Sigmoid colon (tissue), 7 donors: Measurements from ENCODE around the gene LPIN2. TPM values are rescaled to one million over a fixed set of nuclear protein-coding genes. Genes with fewer than 3 reads are reported as not detected.

Experiments used
- DNase-seq: peaks from one replicate; pipeline ENCODE4 v3.0.0-alpha.2; 2019
- H3K27ac ChIP-seq, 4 donors: fragments of 200-600 bp; sonication (generic); one replicate each; pipeline ENCODE4 v1.5.1; 2016 to 2019; ENCODE audit warnings: mild to moderate bottlenecking in 1 of 4
- H3K27me3 ChIP-seq, 3 donors: fragments of 200-600 bp; sonication (generic); one replicate each; pipeline ENCODE4 v1.5.1; 2019; ENCODE audit warnings: mild to moderate bottlenecking in 1 of 3
- H3K36me3 ChIP-seq, 4 donors: fragments of 200-600 bp; sonication (generic); one replicate each; pipeline ENCODE4 v1.5.1; 2016 to 2019
- H3K4me1 ChIP-seq, 4 donors: fragments of 200-600 bp; sonication (generic); one replicate each; pipeline ENCODE4 v1.5.1; 2017 to 2019
- H3K4me3 ChIP-seq, 4 donors: fragments of 200-600 bp; sonication (generic); one replicate each; pipeline ENCODE4 v1.5.1; 2017 to 2019; ENCODE audit warnings: mild to moderate bottlenecking in 2 of 4, moderate library complexity in 1 of 4
- H3K9me3 ChIP-seq, 4 donors: fragments of 200-600 bp in 3 of 4; sonication (generic) in 3 of 4; one replicate each; pipeline versions ENCODE4 v1.5.1 to v1.6.1; 2013 to 2019
- EP300 ChIP-seq, 4 donors: sonication (generic); formaldehyde crosslinking; IDR thresholded peaks; one replicate each; pipeline ENCODE4 v1.6.1; 2017; ENCODE audit warnings: antibody characterized with exemption in 4 of 4
- POLR2A ChIP-seq, 2 donors: fragments of 450-650 bp; IDR thresholded peaks; one replicate each; pipeline ENCODE4 v1.6.1; 2016; ENCODE audit warnings: antibody characterized with exemption in 2 of 2, mild to moderate bottlenecking in 2 of 2, moderate library complexity in 2 of 2
- POLR2AphosphoS5 ChIP-seq, 4 donors: sonication (generic); formaldehyde crosslinking; IDR thresholded peaks; one replicate each; pipeline ENCODE4 v1.6.1; 2017; ENCODE audit warnings: antibody characterized with exemption in 4 of 4
- WGBS, 2 donors: extraction: QIAGEN DNeasy Blood & Tissue Kit; methylation state at CpG; one replicate each; pipeline ENCODE4 v1.1.7; 2013; 5-methylcytosine and 5-hydroxymethylcytosine counted together
- intact Hi-C: fragments of 100-400 bp; cut with DNase I; formaldehyde crosslinking; loops from one replicate; pipeline ENCODE4 v1.15.1; 2023
- polyA plus RNA-seq, 3 donors: library from polyadenylated mRNA; stranded (reverse); fragments of 200-250 nt; gene quantifications; one replicate each; pipeline ENCODE4 v1.2.3, GENCODE V29; 2013
- total RNA-seq, 4 donors: library from RNA; depleted of rRNA; stranded (reverse); fragments of >200 nt; gene quantifications; one replicate each; pipeline ENCODE4 v1.1.0, GENCODE V29; 2016
- TF ChIP-seq, protein P1 (sequence below), 4 experiments: fragments of 450-650 bp in 3 of 4; fragments of 200-600 bp in 1 of 4; IDR thresholded peaks; one replicate each; pipeline ENCODE4 v1.5.1; 2016 to 2019; ENCODE audit warnings: antibody characterized with exemption in 4 of 4, mild to moderate bottlenecking in 3 of 4, moderate library complexity in 2 of 4
- donor health status: healthy with polysubstance abuse.
- donor health status: Bipolar disorder and iron deficiency.
- donor health status: healthy.

Gene LPIN2
- total and polyA plus RNA-seq, 7 donors = 13.6 to 34.9 (median 20.4) TPM

DNA sequence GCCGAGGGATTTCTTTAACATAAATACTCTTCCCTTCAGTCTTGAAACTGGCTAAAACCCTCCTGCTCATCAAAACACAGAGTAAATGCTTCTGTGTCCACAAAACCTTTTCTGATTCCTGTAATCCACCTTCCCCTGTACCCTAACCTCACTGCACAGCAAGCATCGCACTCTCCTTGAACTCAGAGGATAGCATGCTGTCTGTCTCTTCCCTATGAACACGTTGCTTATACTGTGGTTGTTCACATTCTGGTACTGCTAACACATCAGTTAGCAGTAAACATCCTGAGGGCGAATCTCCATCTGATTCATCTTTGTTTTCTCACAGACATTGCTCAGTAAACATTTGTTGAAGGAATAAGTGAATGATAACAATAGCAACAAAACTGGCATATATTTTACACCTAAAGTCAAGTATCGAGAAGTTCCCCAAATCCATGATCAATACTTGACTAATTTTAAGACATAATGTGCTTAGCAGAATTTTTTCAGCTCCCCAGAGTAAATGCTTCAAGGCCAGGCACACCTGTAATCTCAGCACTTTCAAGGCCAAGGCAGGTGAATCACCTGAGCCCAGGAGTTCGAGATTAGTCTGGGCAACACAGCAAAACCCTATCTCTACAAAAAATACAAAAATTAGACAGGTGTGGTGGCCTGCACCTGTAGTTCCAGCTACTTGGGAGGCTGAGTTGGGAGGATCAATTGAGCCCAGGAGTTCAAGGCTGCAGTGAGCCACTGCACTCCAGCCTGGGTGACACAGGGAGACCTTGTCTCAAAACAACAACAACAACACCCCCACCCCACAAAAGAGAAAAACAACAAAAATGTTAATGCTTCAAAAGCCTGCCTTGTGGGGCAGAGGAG, 45.6 kb upstream of the LPIN2 start:
- intact Hi-C loops = no loop called here
- TF ChIP-seq EP300 (IDR thresholded peaks at IDR 0.05) (no peak), POLR2A (IDR thresholded peaks at IDR 0.05) (no peak), POLR2AphosphoS5 (IDR thresholded peaks at IDR 0.05) (no peak)
- TF ChIP-seq, protein P1, sequence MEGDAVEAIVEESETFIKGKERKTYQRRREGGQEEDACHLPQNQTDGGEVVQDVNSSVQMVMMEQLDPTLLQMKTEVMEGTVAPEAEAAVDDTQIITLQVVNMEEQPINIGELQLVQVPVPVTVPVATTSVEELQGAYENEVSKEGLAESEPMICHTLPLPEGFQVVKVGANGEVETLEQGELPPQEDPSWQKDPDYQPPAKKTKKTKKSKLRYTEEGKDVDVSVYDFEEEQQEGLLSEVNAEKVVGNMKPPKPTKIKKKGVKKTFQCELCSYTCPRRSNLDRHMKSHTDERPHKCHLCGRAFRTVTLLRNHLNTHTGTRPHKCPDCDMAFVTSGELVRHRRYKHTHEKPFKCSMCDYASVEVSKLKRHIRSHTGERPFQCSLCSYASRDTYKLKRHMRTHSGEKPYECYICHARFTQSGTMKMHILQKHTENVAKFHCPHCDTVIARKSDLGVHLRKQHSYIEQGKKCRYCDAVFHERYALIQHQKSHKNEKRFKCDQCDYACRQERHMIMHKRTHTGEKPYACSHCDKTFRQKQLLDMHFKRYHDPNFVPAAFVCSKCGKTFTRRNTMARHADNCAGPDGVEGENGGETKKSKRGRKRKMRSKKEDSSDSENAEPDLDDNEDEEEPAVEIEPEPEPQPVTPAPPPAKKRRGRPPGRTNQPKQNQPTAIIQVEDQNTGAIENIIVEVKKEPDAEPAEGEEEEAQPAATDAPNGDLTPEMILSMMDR (IDR thresholded peaks at IDR 0.05) = no peak
- no peaks in the 10 kb centered on the region for H3K36me3 ChIP-seq
- DNase-seq = no peak
- 66 to 73% methylated on average over 6 of the region's 6 CpGs for WGBS, 2 donors
- H3K27ac ChIP-seq = no peak overlapping the region
- H3K4me3 ChIP-seq = no peak overlapping the region
- peaks cover 0 to 18% (median 10%) of the 10 kb centered on the region in 4 donors for H3K4me1 ChIP-seq
- H3K9me3 ChIP-seq = no peaks in the 10 kb centered on the region
- H3K27me3 ChIP-seq = no peaks in the 10 kb centered on the region

DNA sequence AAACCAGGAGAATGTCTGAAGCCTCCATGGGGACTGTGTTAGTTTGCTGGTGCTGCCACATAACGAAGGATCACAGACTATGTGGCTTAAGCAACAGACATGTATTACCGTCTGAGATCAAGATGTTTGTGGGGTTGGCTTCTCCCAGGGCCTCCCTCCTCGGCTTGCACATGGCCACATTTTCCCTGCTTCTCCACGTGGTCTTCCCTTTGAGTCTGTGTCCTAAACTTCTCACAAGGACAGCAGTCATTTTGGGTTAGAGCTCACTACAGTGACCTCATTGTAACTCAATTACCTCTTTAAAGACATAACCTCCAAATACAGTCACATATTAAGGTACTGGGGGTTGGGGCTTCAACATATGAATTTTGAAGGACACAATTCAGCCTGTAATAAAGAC, 44.6 kb upstream of the LPIN2 start:
- no peak for TF ChIP-seq POLR2A (IDR thresholded peaks at IDR 0.05)
- TF ChIP-seq POLR2AphosphoS5 (IDR thresholded peaks at IDR 0.05) = no peak
- TF ChIP-seq, protein P1 (IDR thresholded peaks at IDR 0.05) = no peak
- no peak for TF ChIP-seq EP300 (IDR thresholded peaks at IDR 0.05)
- Histone ChIP-seq H3K27ac (no peak overlapping the region), H3K4me1 (peaks cover 0 to 9% (median 4%) of the 10 kb centered on the region in 4 donors), H3K9me3 (no peaks in the 10 kb centered on the region), H3K36me3 (no peaks in the 10 kb centered on the region), H3K27me3 (no peaks in the 10 kb centered on the region), H3K4me3 (no peak overlapping the region)
- DNase-seq = no peak
- intact Hi-C loops = no loop called here
- 78 to 88% methylated on average over 4 of the region's 4 CpGs for WGBS, 2 donors

DNA sequence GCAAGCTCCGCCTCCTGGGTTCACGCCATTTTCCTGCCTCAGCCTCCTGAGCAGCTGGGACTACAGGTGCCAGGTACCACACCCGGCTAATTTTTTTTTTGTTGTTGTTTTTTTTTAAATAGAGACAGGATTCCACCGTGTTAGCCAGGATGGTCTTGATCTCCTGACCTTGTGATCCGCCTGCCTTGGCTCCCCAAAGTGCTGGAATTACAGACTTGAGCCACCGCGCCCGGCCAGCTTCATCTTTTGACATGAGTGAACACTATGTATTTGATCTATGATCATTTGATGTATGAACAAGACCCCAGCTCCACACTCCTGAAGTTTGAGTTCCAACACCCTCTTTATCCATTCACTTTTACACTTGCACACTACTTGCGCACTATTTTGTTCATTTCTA, 43.4 kb upstream of the LPIN2 start:
- H3K27ac ChIP-seq = no peak overlapping the region
- no peaks in the 10 kb centered on the region for H3K36me3 ChIP-seq
- H3K4me3 ChIP-seq = no peak overlapping the region
- WGBS, 2 donors = 60 to 68% methylated on average over 9 of the region's 9 CpGs
- no peaks in the 10 kb centered on the region for H3K9me3 ChIP-seq
- TF ChIP-seq, protein P1 (IDR thresholded peaks at IDR 0.05) = no peak
- no peak for TF ChIP-seq POLR2AphosphoS5 (IDR thresholded peaks at IDR 0.05)
- no peaks in the 10 kb centered on the region for H3K4me1 ChIP-seq
- no peaks in the 10 kb centered on the region for H3K27me3 ChIP-seq
- intact Hi-C loops = no loop called here
- no peak for DNase-seq

DNA sequence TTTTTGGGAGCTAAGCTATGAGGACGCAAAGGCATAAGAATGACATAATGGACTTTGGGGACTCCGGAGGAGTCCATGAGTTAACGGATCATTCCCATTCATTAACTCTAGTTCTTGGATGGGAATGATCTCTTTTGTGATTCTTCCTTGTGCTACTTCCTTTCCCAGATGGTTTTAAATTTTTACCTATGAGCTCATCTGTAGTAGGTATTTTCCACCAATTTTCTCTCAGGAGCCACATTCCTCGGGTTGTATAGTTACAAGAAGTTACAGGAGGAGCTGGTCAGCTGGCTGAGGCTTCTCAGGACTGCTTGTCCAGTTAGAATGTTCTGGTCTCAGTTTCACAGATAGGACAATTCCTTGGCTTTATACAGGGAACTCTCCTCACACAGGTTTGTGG, 42.9 kb upstream of the LPIN2 start:
- intact Hi-C loops = no loop called here

More for the DNA sequence above, 42.9 kb upstream of the LPIN2 start:
- no peak for DNase-seq
- TF ChIP-seq EP300 (IDR thresholded peaks at IDR 0.05) (no peak), POLR2A (IDR thresholded peaks at IDR 0.05) (no peak), POLR2AphosphoS5 (IDR thresholded peaks at IDR 0.05) (no peak)
- TF ChIP-seq, protein P1 (IDR thresholded peaks at IDR 0.05) = no peak
- Histone ChIP-seq H3K36me3 (no peaks in the 10 kb centered on the region), H3K9me3 (no peaks in the 10 kb centered on the region), H3K4me1 (no peaks in the 10 kb centered on the region), H3K27ac (no peak overlapping the region), H3K27me3 (no peaks in the 10 kb centered on the region), H3K4me3 (no peak overlapping the region)
- 71 to 83% methylated on average over 4 of the region's 4 CpGs for WGBS, 2 donors
